ENCODE measurements around the gene RBM48.
"Not testable (repeated sequence)": the region's sequence is repeated elsewhere in the genome, so short reads cannot be mapped to it uniquely, and the experiment has no call there.

RBM48 gene

DNA sequence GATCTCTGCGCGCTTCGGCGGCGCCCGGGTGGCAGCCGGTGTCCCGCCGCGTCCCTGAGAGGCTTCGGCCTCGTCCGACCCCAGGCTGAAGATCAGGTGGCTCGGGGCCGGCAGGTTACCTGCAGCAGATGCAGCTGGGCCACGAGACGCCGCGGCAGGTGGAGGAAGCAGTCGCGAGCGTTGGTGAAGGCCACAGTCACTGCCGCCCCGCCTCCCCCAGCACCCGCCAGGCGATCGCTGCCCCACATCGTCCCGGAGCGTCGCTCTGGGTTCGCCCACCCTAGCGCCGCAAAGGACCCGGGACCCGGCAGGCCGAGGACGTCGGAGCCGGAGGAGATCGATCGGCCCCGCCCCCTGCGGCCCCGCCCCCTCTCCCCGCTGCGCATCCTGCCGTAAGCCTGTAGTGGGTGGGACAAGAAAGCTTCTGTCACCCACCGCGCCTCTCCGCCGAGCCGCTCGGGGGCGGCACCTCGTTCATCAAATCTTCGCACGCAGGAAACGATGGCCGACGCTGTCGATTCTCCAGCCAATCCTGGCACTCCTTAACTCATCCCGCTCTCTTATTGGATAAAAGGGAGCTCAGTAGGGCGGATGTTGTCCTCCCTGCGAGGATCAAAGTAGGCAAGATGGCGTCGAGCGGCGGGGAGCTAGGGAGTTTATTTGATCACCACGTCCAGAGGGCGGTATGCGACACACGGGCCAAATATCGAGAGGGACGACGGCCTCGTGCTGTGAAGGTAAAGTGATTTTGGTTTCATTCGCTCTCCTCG lies at the start of gene RBM48, which contains the start of gene PEX1:
Gene RBM48, plus strand, starts transcription at position 608 of the 770 bp plus-strand sequence. Its CDS starts 19 bp downstream, at position 627.
Gene PEX1, minus strand, starts transcription at position 333 of the 770 bp plus-strand sequence. Its CDS starts 85 bp downstream, at position 248.
- peak; percentile 99 for DNase-seq

DNA sequence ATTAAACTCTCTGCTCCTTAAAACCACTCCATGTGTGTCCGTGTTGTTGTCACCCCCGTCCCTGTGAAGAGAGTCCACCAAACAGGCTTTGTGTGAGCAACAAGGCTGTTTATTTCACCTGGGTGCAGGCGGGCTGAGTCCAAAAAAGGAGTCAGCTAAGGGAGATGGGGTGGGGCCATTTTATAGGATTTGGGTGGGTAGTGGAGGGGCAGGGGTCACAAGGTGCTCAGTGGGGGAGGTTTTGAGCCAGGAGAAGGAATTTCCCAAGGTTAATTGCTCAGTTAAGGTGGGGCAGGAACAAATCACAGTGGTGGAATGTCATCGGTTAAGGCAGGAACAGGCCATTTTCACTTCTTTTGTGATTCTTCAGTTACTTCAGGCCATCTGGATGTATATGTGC lies 49.4 kb upstream of the RBM48 start:
- DNase-seq, result not testable (repeated sequence)

DNA sequence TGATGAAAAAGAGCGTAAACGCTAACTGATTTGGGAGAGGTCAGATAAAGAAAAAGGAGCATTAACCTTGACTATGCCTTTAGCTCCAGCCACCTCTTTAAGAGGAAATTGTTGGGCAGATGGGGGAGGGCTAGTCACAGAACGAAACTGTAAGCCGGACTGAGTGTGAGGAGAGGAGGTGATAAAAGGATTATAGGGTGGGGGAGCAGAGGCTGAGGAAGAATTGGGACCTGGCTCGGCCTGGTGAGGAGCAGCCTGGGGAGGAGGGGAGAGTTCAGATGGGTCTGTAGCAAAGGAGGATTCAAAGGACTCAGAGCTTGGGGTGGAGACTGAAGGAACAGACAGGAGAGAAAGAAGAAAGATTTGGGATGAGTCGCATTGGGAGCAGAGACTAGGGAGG lies 45.0 kb upstream of the RBM48 start:
- not testable (repeated sequence) for DNase-seq

DNA sequence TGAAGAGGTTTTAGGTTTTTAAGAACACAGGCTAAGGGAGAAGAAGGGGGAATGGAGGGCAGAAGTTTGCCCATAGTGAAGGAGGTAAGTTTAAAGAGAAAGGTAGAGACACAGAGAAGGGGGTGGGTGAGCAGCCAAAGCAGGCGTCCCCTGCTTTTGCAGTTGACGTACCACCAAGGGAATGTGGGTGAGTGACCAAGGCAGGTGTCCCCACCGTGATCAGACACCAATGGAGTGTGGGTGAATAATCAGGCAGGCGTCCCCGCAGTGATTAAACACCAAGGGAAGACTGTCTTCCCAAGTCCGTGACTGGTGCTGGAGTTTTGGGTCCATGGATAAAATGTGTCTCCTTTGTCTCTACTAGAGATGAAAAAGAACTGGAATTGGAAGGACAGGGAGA lies 44.4 kb upstream of the RBM48 start:
- DNase-seq, result not testable (repeated sequence)

DNA sequence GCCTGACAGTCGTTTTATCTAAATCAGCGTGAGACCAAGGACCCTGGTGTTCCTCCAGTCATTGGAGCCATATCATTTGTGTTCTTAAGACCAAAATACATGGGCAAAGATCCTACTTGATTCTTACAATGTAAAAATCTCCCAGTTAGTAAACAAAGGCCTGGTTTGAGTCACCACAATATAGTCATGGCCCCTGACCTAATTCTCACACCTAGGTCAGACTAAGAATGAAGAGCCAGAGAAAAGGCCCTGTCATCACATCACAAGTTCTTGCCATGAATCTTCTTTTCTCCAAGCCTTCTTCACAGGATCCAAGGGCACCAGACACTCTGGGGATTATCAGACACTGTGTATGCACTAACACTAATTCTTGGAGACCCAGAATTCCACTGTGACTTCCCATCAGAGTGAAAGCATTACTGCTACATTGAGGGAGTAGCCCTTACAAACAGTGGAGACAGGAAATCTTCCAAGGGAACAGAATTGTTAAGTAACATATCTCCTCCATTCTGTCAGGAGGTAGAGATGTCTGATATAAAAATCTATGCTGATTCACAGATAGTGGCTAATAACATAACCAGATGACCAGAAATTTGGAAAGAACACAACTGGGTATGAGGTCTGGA lies 43.2 kb upstream of the RBM48 start:
- no peak for DNase-seq

DNA sequence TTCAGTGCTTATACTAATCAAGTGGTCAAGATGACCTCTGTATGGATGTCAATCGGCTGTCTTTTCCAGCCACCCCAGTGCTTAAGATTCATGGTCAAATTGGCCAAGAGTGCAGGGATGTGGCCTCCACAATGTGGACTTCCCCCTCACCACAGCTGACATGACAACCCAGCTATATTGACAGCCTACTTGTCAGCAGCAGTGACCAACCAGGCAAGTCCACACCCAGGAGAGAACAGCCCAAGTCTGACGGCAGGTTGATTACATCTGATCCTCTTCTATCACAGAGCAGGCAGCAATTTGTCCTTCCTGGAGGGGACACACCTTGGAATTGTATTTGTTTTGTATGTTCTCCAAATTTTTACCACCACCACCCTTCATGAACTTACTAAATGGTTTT lies 42.6 kb upstream of the RBM48 start:
- no peak for DNase-seq

DNA sequence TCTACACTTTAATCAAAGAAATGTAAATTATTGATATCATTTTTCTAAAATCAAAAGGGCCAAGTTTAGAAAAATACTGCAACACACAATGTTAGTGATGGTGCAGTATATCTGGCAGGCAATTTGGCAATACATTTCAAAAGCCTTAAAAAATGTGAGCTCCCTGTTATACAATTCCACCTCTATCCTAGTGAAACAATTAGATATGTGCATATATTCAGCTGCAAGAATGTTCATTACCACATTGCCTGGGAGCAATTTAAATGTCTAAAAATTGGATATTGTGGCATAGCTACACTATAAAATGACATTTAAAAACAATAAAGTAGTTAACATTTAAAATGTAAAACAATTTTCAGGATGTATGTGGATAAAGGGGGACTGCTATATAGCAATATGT lies 40.8 kb upstream of the RBM48 start:
- DNase-seq, result no peak

DNA sequence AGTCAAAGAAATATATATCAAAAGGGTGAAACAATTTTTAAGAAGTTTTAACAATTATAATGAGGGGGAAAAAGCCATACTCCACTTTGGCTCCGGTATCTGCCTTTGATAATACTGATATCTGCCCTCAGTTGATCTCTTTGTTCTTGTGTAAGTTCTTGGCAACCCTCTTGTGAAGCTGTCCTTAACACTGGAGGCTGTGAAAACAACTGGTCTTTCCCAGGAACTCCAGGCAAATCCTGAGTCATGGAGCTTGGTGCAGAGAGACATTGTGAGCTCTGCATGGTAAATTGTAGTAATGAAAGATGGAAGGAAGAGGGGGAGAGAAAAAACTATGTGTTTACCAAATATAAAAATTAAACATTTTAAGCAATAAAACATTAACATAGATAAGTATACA lies 39.0 kb upstream of the RBM48 start:
- DNase-seq, result no peak

DNA sequence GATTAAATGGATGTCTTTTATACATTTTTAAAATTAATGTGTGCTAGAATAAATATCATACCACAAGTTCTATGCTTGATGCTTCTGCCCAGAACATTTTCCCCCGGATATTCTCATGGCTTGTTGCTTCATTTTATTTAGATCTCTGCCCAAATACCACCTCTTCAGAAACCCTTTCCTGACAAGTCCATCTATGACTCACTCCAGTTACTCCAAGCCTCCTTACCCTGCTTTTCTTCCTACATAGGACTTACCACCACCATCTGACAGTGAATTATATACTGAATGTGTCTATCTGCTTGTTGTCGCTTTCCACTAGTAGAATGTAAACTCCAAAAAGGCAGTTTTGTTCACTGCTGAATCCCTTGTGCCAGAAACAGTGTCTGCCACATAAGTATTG lies 31.7 kb upstream of the RBM48 start:
- no peak for DNase-seq

DNA sequence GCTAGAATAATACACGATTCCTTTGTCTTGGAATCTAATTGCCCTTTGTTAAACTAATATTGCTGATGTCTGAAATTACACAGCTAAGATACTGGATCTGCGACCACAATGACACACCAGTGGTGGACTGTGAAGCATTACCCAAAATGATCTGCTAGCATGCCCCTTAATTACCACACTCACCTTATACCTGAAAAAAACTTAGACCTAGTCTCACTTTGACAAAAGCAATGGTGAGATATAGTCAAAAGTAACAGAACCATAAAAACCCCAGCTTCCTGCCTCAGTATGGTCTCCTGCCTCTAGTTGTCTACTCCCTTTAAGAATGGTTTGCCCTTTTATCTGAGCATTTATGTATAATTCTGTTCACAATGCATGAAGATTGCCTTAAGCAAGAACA lies 30.0 kb upstream of the RBM48 start:
- DNase-seq, result no peak

DNA sequence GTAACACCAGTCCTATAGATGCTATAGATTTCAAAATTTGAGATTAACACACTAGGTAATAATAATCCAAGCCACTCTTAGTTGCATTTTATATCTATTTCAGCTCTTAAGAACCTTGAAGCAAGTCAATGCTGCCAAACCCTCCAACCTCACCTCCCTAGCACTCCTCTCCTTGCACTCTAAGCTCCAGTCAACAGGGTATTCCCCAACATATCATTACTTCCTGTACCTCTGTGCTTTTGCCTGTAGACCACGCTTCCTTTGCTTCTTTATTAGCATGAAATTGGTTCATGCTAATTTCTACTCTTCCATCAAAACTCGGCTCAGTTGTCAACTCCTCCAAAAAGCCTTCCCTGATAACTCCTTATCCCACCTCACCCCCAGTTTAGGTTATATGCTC lies 24.8 kb upstream of the RBM48 start:
- DNase-seq, result no peak

DNA sequence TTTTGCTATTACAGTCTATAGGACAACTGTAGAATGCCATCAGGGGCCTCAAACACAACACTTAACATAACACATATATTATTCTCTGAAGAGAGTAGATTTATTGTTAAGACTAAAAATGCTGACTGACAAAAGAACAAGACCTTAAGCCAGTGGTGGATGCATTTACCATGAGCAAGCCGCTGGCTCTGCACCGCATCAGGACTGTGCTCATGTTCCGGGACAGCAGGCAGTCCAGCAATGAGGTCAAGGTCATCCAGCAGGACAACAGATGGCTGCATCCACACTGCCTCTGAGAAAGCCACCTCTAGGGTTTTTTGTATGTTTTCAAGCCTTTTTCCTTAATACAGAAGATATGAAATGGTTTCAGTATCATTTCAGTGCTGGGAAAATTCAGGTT lies 24.0 kb upstream of the RBM48 start:
- DNase-seq, result no peak

DNA sequence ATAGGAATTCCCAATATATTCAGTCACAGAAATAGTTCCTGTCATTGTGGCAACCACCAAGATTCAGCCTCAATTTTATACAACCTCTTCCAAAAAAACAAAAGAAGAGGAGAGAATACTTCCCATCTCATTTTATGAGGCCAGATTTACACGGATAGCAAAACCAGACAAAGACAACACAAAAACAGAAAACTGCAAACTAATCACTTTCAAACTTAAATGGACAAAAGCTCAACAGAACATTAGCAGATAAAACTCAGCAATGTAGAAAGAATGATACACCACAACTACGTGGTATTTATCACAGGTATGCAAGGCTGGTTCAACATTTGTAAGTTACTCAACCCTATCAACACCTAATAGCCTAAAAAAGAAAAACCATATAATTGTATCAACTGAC lies 22.2 kb upstream of the RBM48 start:
- DNase-seq, result no peak

DNA sequence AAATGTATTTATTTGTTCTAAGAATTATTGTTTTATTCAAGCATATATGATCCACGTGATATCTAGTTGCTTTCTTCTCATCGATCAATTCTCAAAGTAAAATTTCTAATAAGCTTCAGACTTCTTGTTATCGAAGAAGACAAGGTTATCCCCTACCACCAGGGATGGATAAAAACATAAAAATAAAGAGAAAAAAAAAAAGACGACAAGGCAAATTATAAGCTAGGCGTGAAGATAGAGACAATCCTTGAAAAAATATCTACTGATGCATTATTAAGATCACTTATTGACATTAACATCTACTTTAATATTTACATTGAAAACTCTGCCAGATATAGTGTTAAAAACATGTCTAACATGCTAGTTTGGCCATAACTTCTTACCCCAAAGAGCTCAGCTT lies 19.6 kb upstream of the RBM48 start:
- no peak for DNase-seq

DNA sequence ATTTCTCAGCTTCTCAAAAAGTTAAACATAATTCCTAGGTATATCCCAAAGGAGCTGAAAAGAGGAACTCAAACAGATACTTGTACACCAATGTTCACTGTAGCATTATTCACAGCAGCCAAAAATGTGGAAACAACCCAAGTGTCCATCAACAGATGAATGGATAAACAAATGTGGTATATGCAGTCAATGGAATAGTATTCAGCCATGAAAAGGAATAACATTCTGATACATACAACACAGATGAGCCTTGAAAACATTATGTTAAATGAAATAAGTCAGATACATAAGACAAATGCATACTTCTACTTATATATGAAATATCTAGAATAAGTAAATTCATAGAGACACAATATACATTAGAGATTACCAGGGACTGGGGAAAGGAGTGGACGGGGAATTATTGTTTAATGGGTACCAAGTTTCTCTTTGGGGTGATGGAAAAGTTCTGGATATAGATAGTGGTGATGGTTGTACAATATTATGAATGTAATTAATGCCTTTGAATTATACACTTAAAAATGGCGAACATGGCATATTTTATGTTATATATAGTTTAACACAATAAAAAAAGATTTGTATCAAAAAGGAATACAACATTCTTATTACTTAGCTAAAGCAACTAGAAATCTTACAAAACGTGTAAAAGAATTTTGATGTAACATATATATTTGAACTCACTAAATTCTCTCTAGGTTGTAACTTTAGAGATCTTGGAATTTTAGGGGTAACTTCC lies 15.3 kb upstream of the RBM48 start:
- DNase-seq, result no peak

DNA sequence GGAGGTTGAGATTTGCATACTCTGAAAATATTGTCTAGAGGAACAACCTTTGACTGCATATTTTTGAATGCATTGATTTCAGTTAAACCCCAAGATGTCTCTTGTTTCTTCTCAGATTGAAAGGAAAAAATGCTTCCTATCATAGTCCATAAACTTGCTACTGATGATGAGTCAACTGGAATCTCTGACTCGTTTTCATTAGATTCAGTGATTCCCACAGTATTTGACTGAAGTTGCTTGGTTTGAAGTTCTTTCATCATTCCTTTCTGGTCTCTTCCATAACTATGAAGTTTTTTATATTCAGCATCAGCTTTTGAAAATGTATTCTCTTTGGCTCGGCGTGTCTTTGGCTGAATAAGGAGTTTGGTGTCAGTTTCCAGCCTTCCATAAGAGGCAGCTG lies 11.0 kb upstream of the RBM48 start:
- no peak for DNase-seq

DNA sequence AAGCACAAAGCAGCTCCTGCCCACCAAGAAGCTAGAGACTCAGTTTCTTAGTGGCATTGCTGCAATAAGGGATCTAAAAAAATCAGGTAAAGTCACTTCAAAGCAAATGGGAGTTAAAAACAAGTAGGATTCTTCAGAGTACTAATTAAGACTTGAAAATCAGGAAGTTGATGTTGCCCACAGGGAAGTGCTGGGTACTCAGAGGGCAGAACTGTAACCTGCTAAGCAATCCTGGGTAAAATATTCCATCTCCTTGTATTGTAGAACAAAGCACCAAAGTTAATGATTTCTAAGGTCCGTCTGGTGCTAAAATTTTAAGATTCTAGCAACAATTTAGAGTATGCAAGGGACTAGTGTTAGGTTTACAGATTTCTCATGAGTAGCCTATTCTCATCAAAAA lies 8.6 kb upstream of the RBM48 start:
- no peak for DNase-seq

DNA sequence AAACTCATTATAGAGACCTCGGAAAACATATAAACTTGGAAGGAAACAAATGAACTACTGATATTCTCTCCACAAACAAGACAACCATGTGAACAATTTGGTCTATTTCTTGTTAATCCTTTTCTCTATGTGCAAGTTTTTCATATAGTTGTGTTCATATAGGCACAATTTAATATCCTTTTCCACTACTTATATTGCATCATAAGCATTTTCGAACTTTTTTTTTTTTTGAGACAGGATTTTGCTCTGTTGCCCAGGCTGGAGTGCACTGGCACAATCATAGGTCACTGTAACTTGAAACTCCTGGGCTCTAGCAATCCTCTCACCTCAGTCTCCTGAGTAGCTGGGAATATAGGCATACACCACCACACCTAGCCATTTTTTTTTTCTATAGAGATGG lies 5.5 kb upstream of the RBM48 start:
- DNase-seq, result no peak

DNA sequence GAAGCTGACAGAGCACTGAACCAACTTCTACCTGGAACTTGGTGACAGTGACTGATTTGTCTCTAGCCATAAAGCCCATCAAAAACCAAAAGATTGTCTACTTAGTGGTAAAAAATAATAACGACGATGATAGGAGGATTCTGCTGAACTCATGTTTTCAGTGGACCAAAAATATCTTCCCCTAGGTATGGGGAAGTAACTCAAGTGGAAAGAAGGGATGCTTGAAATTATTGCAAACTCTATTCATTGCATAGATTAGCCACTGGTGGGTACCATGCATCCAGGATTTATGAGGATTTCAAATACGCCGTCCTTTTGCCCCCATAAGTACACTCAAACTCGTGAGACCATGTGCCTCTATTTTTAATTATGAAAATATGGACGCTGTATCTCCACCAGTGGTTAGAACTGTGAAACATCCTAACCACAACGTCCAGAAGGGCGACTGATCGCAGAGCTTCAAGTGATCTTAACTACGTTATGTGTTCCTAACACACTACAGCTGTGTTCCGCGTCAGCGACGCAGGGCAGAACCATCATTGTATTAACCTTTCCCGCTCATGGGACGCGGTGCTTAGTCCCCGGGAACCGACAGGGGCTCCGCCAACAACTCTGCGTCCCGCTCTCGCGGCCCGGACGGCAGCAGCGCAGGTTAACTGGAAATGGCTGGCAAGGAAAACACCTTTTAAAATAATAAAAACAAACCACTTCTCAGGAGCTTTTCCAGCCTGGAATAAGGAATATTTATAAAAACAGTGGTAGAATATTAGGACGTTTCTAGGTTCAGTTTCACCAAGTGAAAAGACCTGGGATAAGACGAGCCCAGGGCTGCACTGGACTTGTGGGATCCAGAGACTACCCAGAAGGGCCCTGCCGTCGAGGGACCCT lies 1.1 kb upstream of the RBM48 start:
- peak; percentile 60 for DNase-seq

DNA sequence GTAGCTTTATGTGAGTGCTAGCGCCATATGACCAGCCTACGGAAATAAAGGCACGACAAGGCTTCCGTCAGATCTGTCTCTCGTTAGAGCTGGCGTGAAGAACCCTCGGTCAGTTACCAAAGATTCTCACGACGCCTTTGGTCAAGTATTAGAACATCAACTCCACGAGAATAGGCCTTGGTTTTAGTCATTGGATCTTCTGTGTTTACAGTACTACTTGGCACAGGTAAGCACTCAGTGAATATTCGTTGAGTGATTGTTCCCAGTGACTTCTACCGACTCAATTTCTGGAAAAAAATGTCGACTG lies 316 bp downstream of the RBM48 start:
- DNase-seq, result no peak

DNA sequence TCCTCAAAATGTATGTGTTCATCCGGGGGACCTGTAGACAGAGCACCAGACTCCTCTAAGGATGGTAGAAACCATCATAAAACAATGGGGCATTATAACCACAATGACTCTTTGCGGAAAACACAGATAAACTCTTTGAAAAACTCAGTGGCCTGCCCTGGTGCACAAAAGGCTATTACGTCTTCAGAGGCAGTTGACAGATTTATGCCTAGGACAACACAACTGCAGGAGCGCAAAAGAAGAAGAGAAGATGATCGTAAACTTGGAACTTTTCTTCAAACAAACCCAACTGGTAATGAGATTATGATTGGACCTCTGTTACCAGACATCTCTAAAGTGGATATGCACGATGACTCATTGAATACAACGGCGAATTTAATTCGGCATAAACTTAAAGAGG lies 6.0 kb downstream of the RBM48 start:
- no peak for DNase-seq

DNA sequence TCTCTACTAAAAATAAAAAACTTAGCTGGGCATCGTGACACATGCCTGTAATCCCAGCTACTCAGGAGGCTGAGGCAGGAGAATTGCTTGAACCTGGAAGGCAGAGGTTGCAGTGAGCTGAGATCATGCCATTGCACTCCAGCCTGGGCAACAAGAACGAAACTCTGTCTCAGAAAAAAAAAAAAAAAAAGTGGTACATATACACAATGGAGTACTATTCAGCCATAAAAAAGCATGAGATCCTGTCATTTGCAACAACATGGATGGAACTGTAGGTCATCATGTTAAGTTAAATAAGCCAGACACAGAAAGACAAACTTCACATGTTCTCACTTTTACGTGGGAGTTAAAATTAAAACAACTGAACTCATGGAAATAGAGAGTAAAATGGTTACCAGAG lies 14.9 kb downstream of the RBM48 start:
- not testable (repeated sequence) for DNase-seq

DNA sequence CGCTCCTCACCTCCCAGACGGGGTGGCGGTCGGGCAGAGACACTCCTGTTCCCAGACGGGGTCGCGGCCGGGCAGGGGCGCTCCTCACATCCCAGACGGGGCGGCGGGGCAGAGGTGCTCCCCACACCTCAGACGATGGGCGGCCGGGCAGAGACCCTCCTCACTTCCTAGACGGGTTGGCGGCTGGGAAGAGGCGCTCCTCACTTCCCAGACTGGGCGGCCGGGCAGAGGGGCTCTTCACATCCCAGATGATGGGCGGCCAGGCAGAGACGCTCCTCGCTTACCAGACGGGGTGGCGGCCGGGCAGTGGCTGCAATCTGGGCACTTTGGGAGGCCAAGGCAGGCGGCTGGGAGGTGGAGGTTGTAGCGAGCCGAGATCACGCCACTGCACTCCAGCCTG lies 16.5 kb downstream of the RBM48 start:
- DNase-seq, result not testable (repeated sequence)

Data from CD4-positive, alpha-beta T cell treated with Interleukin-17A for 1 hour (primary cell).